ENCODE data around the gene UNC5C.

UNC5C gene

DNA sequence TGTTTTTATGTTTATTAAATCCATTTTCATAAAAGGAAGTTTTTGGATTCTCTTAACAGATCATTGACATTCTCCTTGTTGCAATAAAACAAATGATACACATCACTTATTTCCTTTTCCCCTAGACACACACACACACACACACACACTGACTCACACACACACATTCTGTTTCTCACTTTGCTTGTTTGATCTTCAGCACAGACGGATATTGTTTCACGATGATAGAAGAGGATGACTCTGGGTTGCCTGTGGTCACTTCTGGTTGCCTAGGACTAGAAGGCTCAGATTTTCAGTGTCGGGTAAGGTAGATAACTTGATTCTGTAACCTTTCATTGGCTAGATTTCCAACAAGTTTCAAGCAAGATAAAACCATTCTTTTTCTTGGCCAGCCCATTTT lies 434.3 kb downstream of the UNC5C start:
- H2AFZ ChIP-seq (ENCODE audit: low read depth) = no peak overlapping the region
- no peaks in the 10 kb centered on the region for H3K79me2 ChIP-seq (ENCODE audit: insufficient read depth, low read depth)
- no peak overlapping the region for H3K4me3 ChIP-seq (IDR thresholded peaks at IDR 0.05; ENCODE audit: insufficient read depth, low read depth, low read length)
- no peak overlapping the region for H3K27ac ChIP-seq
- TF ChIP-seq, protein P1, sequence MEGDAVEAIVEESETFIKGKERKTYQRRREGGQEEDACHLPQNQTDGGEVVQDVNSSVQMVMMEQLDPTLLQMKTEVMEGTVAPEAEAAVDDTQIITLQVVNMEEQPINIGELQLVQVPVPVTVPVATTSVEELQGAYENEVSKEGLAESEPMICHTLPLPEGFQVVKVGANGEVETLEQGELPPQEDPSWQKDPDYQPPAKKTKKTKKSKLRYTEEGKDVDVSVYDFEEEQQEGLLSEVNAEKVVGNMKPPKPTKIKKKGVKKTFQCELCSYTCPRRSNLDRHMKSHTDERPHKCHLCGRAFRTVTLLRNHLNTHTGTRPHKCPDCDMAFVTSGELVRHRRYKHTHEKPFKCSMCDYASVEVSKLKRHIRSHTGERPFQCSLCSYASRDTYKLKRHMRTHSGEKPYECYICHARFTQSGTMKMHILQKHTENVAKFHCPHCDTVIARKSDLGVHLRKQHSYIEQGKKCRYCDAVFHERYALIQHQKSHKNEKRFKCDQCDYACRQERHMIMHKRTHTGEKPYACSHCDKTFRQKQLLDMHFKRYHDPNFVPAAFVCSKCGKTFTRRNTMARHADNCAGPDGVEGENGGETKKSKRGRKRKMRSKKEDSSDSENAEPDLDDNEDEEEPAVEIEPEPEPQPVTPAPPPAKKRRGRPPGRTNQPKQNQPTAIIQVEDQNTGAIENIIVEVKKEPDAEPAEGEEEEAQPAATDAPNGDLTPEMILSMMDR (conservative IDR thresholded peaks at IDR 0.05; ENCODE audit: low read depth, low read length) = no peak
- no peaks in the 10 kb centered on the region for H3K36me3 ChIP-seq (ENCODE audit: insufficient read depth)
- no peaks in the 10 kb centered on the region for H3K27me3 ChIP-seq (ENCODE audit: insufficient read depth, low read depth)
- H4K20me1 ChIP-seq (ENCODE audit: insufficient read depth) = no peaks in the 10 kb centered on the region
- H3K4me2 ChIP-seq = no peak overlapping the region
- no peak overlapping the region for H3K9ac ChIP-seq
- H3K4me1 ChIP-seq (ENCODE audit: low read depth, poor library complexity, severe bottlenecking) = no peaks in the 10 kb centered on the region
